H1 (cell line): Measurements from ENCODE around the gene DOCK9. TPM values are rescaled to one million over a fixed set of nuclear protein-coding genes. Genes with fewer than 3 reads are reported as not detected.

ENCODE experiments used
- CTCF ChIA-PET: fragments of 300-600 bp; sonication (Branson Sonifier 250); formaldehyde crosslinking; loops from one replicate; lab custom pipeline; 2021; ENCODE audit not compliant: partially characterized antibody; lab: Charles Lee
- POLR2A ChIA-PET: fragments of 300-600 bp; sonication (Branson Sonifier 250); formaldehyde crosslinking; loops from one replicate; lab custom pipeline; 2021; ENCODE audit warnings: inconsistent platforms; ENCODE audit not compliant: partially characterized antibody; lab: Charles Lee
- DNase-seq, 2 experiments: peaks; one replicate each; pipeline versions ENCODE4 v3.0.0 to v3.0.0-alpha.2; 2010 to 2022; ENCODE audit warnings: low spot score in 2 of 2, low read depth in 1 of 2, mixed read lengths in 1 of 2
- FAIRE-seq: peaks from 2 replicates; lab custom pipeline; 2011; peaks lifted over from hg19 to GRCh38; lab: Jason Lieb, UNC
- H2AFZ ChIP-seq: 2 replicates; pipeline ENCODE4 v1.8.1; 2012; ENCODE audit warnings: low read length, inconsistent platforms
- H2AK5ac ChIP-seq: 2 replicates; pipeline ENCODE4 v1.6.1; 2013; ENCODE audit warnings: low read depth, low read length
- H2BK120ac ChIP-seq: replicated peaks from 2 replicates; pipeline ENCODE3; 2013; ENCODE audit warnings: low read depth, low read length, inconsistent platforms
- H2BK12ac ChIP-seq: 2 replicates; pipeline ENCODE4 v1.6.1; 2013; ENCODE audit warnings: low read depth, low read length
- H2BK15ac ChIP-seq: 2 replicates; pipeline ENCODE4 v1.6.1; 2013; ENCODE audit warnings: low read length
- H2BK20ac ChIP-seq: 2 replicates; pipeline ENCODE4 v1.6.1; 2013; ENCODE audit warnings: low read length
- H2BK5ac ChIP-seq: 2 replicates; pipeline ENCODE4 v1.6.1; 2013; ENCODE audit warnings: low read depth, low read length
- H3K14ac ChIP-seq: 2 replicates; pipeline ENCODE4 v1.6.1; 2013; ENCODE audit warnings: inconsistent platforms; ENCODE audit not compliant: insufficient read length
- H3K18ac ChIP-seq: 2 replicates; pipeline ENCODE4 v1.6.1; 2013; ENCODE audit warnings: low read length; ENCODE audit errors: extremely low read depth
- H3K23ac ChIP-seq: 2 replicates; pipeline ENCODE4 v1.6.1; 2013; ENCODE audit warnings: inconsistent platforms; ENCODE audit not compliant: insufficient read length
- H3K23me2 ChIP-seq: 2 replicates; pipeline ENCODE4 v1.6.1; 2013; ENCODE audit warnings: low read depth, low read length
- H3K27ac ChIP-seq: 2 replicates; pipeline ENCODE4 v1.6.1; 2011; ENCODE audit warnings: low read depth, low read length, inconsistent platforms
- H3K27me3 ChIP-seq, 4 experiments: replicated peaks in 1 of 4; 1 replicate in 1 of 4; 2 replicates in 3 of 4; pipeline versions ENCODE4 v1.6.1 to v1.8.1; 2011 to 2013; ENCODE audit warnings: low read length in 3 of 4, mild to moderate bottlenecking in 3 of 4, inconsistent platforms in 2 of 4, mixed read lengths in 2 of 4, moderate library complexity in 1 of 4; ENCODE audit not compliant: control insufficient read depth in 3 of 4, insufficient read depth in 3 of 4; ENCODE audit errors: extremely low read depth in 1 of 4
- H3K36me3 ChIP-seq, 4 experiments: 2 replicates each; pipeline versions ENCODE4 v1.6.1 to v1.8.1; 2011 to 2013; ENCODE audit warnings: mild to moderate bottlenecking in 4 of 4, low read length in 3 of 4, moderate library complexity in 2 of 4, control low read depth in 1 of 4, inconsistent platforms in 1 of 4; ENCODE audit not compliant: insufficient read depth in 4 of 4, control insufficient read depth in 2 of 4
- H3K4ac ChIP-seq: replicated peaks from 2 replicates; pipeline ENCODE3; 2013; ENCODE audit warnings: low read length, low read depth, mixed read lengths, inconsistent platforms; ENCODE audit not compliant: insufficient read length
- H3K4me1 ChIP-seq, 4 experiments: replicated peaks in 1 of 4; 1 replicate in 1 of 4; 2 replicates in 3 of 4; pipeline versions ENCODE4 v1.6.1 to v1.8.1; 2011 to 2013; ENCODE audit warnings: low read length in 3 of 4, inconsistent platforms in 2 of 4, mixed read lengths in 1 of 4; ENCODE audit not compliant: insufficient read depth in 4 of 4, control insufficient read depth in 3 of 4
- H3K4me2 ChIP-seq, 2 experiments: 2 replicates each; pipeline versions ENCODE4 v1.6.1 to v1.8.1; 2011 to 2013; ENCODE audit warnings: low read depth in 2 of 2, low read length in 2 of 2, control low read depth in 1 of 2, inconsistent platforms in 1 of 2, mild to moderate bottlenecking in 1 of 2; ENCODE audit not compliant: insufficient read depth in 1 of 2
- H3K4me3 ChIP-seq, 4 experiments: fragments of 200-600, 300-600 bp in 1 of 4; sonication (generic), shearing (Covaris generic), sonication (Bioruptor Twin) in 1 of 4; 2 replicates each; pipeline versions ENCODE4 v1.5.1 to v1.8.1; 2011 to 2016; ENCODE audit warnings: low read length in 4 of 4, low read depth in 3 of 4, control low read depth in 2 of 4, inconsistent platforms in 2 of 4, mild to moderate bottlenecking in 2 of 4, mixed read lengths in 1 of 4, moderate library complexity in 1 of 4; ENCODE audit not compliant: insufficient read depth in 2 of 4; ENCODE audit errors: extremely low read depth in 1 of 4
- H3K56ac ChIP-seq: replicated peaks from 2 replicates; pipeline ENCODE3; 2013; ENCODE audit warnings: low read depth, mild to moderate bottlenecking, mixed read lengths, low read length, inconsistent platforms; ENCODE audit not compliant: insufficient read length
- H3K79me1 ChIP-seq: 2 replicates; pipeline ENCODE4 v1.6.1; 2013; ENCODE audit warnings: low read depth, low read length, control low read depth
- H3K79me2 ChIP-seq, 2 experiments: 2 replicates each; pipeline versions ENCODE4 v1.6.1 to v1.8.1; 2012 to 2013; ENCODE audit warnings: low read length in 2 of 2, mild to moderate bottlenecking in 2 of 2, inconsistent platforms in 1 of 2; ENCODE audit not compliant: insufficient read depth in 2 of 2, control insufficient read depth in 1 of 2
- H3K9ac ChIP-seq, 4 experiments: replicated peaks in 1 of 4; 1 replicate in 1 of 4; 2 replicates in 3 of 4; pipeline versions ENCODE4 v1.6.1 to v1.8.1; 2011 to 2013; ENCODE audit warnings: low read depth in 3 of 4, low read length in 3 of 4, control low read depth in 2 of 4, mild to moderate bottlenecking in 2 of 4, moderate library complexity in 2 of 4, inconsistent platforms in 1 of 4; ENCODE audit errors: extremely low read depth in 1 of 4
- H3K9me3 ChIP-seq, 2 experiments: 2 replicates each; pipeline versions ENCODE4 v1.6.1 to v1.8.1; 2012 to 2013; ENCODE audit warnings: mild to moderate bottlenecking in 2 of 2, moderate library complexity in 2 of 2, control low read depth in 1 of 2, inconsistent platforms in 1 of 2, low read depth in 1 of 2, low read length in 1 of 2, mixed read lengths in 1 of 2; ENCODE audit not compliant: insufficient read depth in 2 of 2
- H4K20me1 ChIP-seq, 2 experiments: replicated peaks in 1 of 2; 2 replicates each; pipeline versions ENCODE3 to v1.8.1; 2011 to 2013; ENCODE audit warnings: inconsistent platforms in 2 of 2, low read length in 2 of 2, mild to moderate bottlenecking in 1 of 2; ENCODE audit not compliant: insufficient read depth in 2 of 2, control insufficient read depth in 1 of 2
- H4K5ac ChIP-seq: 2 replicates; pipeline ENCODE4 v1.6.1; 2013; ENCODE audit warnings: low read length, low read depth, mixed read lengths, inconsistent platforms; ENCODE audit not compliant: insufficient read length
- H4K8ac ChIP-seq: 2 replicates; pipeline ENCODE4 v1.8.0; 2013; ENCODE audit warnings: mild to moderate bottlenecking, moderate library complexity, low read length, inconsistent platforms; ENCODE audit not compliant: insufficient read depth; ENCODE audit errors: extremely low read depth
- H4K91ac ChIP-seq: replicated peaks from 2 replicates; pipeline ENCODE3; 2013; ENCODE audit warnings: low read length, mixed read lengths, inconsistent platforms; ENCODE audit not compliant: insufficient read length
- EGR1 ChIP-seq: IDR thresholded peaks from 2 replicates; pipeline ENCODE4 v1.6.1; 2011; ENCODE audit warnings: low read depth, low read length, borderline replicate concordance
- EP300 ChIP-seq, 2 experiments: IDR thresholded peaks; 1 replicate in 1 of 2; 2 replicates in 1 of 2; pipeline ENCODE4 v1.6.1; 2011 to 2012; ENCODE audit warnings: low read depth in 2 of 2, low read length in 2 of 2, mild to moderate bottlenecking in 2 of 2, borderline replicate concordance in 1 of 2, inconsistent platforms in 1 of 2, moderate library complexity in 1 of 2
- FOSL1 ChIP-seq: IDR thresholded peaks from 2 replicates; pipeline ENCODE4 v1.6.1; 2011; ENCODE audit warnings: mild to moderate bottlenecking, low read depth, low read length, moderate library complexity; ENCODE audit not compliant: insufficient read depth
- HDAC2 ChIP-seq, 2 experiments: fragments of 300-600 bp in 1 of 2; sonication (generic) in 1 of 2; IDR thresholded peaks; 2 replicates each; pipeline ENCODE4 v1.6.1; 2011 to 2012; ENCODE audit warnings: low read depth in 2 of 2, low read length in 2 of 2, mild to moderate bottlenecking in 2 of 2, moderate library complexity in 2 of 2, borderline replicate concordance in 1 of 2, inconsistent platforms in 1 of 2
- HDAC6 ChIP-seq: IDR thresholded peaks from one replicate; pipeline ENCODE4 v1.7.1; 2012; ENCODE audit warnings: low read depth, mild to moderate bottlenecking, inconsistent platforms, low read length, moderate library complexity
- NANOG ChIP-seq: IDR thresholded peaks from 2 replicates; pipeline ENCODE4 v1.6.1; 2011; ENCODE audit warnings: low read length, low read depth, mild to moderate bottlenecking, inconsistent platforms; ENCODE audit not compliant: insufficient read depth, poor library complexity, severe bottlenecking
- SP2 ChIP-seq: IDR thresholded peaks from 2 replicates; pipeline ENCODE4 v1.6.1; 2012; ENCODE audit warnings: mild to moderate bottlenecking, low read length, inconsistent platforms
- TEAD4 ChIP-seq: IDR thresholded peaks from 2 replicates; pipeline ENCODE4 v1.6.1; 2012; ENCODE audit warnings: low read depth, low read length, inconsistent platforms, mixed read lengths
- ZNF274 ChIP-seq: IDR thresholded peaks from 2 replicates; pipeline ENCODE4 v1.7.0; 2012; ENCODE audit warnings: low read length, borderline replicate concordance; ENCODE audit errors: extremely low read depth
- WGBS, 2 experiments: shearing (Covaris generic) in 1 of 2; methylation state at CpG; one replicate each; pipeline versions ENCODE4 v1.1.6 to v1.1.7; 2013 to 2015; ENCODE audit warnings: low lambda C conversion rate in 2 of 2, mixed read lengths in 2 of 2, inconsistent platforms in 1 of 2, low coverage in 1 of 2, missing lambda C conversion rate in 1 of 2; ENCODE audit not compliant: insufficient replicate concordance in 2 of 2, insufficient coverage in 1 of 2, insufficient read length in 1 of 2; ENCODE audit errors: extremely low coverage in 1 of 2, missing lambda C conversion rate in 1 of 2; 5-methylcytosine and 5-hydroxymethylcytosine counted together
- polyA plus RNA-seq, 7 experiments: library from polyadenylated mRNA; depleted of rRNA in 3 of 7; stranded (reverse) in 5 of 7; unstranded in 2 of 7; fragments of >200 nt in 5 of 7; fragments of 200-250 nt in 2 of 7; gene quantifications; 1 replicate in 5 of 7; 2 replicates in 1 of 7; 4 replicates in 1 of 7; pipeline versions ENCODE4 v1.2.1 to v1.2.3, GENCODE V29; 2011 to 2013; ENCODE audit warnings: missing spikeins in 2 of 7, mixed read lengths in 2 of 7
- total RNA-seq: library from RNA; stranded (reverse); fragmentation: NEBNext Ultra II Directional; extraction: Animal tissue kit (Norgen Biotek cat#: 25700); gene quantifications from 2 replicates; pipeline ENCODE4 v1.2.1, GENCODE V29; 2021
- TF ChIP-seq, protein P1 (sequence below): IDR thresholded peaks from 2 replicates; pipeline ENCODE4 v1.6.1; 2012; ENCODE audit warnings: low read length, inconsistent platforms

DOCK9 gene
- total and polyA plus RNA-seq, 2 of the 8 experiments (the other 6 are each of a cell fraction or from before 2014, with no cell fraction given): 21.6 to 31.5 TPM

DNA sequence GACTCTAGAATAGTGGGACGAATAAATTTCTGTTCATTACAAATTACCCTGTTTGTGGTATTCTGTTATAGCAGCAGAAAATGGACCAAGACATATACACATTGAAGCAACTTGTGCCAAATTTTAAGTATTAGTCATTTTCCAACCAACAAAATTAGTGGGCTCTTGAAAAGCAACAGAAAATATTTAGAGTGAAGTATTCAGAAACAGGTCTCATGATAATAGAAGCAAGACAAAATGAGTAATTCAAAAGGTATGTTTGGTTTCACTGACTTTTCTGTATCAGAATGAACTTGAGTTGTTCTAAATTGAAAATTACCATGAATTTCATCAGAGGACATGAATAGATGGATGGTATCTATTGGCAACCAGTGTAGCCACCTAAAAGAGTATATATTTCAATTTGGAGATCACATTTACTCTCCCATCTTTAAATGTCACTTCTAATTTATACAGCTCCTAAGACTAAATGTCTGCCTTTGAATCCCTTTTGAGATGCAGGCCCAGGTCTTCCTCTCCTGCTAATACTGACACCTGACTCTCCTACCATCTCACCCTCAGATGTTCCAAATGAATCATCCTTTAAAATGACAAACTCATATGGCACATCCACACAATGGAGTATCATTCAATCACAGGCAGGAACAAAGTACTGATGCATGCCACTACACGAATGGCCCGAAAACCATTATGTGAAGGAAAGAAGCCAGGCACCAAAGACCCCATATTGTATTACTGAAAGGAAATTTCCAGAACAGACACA lies 40.7 kb upstream of the DOCK9 start:
- 88% methylated on average over 3 of the region's 3 CpGs; no CpG with 5 or more reads in 1 of the 2 experiments for WGBS, 2 experiments
- no peak for DNase-seq
- no peaks in the 10 kb centered on the region for H3K79me2 ChIP-seq
- H3K23ac ChIP-seq: no peak overlapping the region
- no peak overlapping the region for H2BK15ac ChIP-seq
- H2AFZ ChIP-seq: no peak overlapping the region
- POLR2A ChIA-PET: no interaction called here
- no peaks in the 10 kb centered on the region for H3K36me3 ChIP-seq
- no peak overlapping the region for H4K91ac ChIP-seq
- no peaks in the 10 kb centered on the region for H3K23me2 ChIP-seq
- H3K4me2 ChIP-seq: no peak overlapping the region
- H4K5ac ChIP-seq: no peak overlapping the region
- peaks cover 0 to 3% (median 1%) of the 10 kb centered on the region in 4 experiments; a peak in 3 of 7 replicates for H3K4me1 ChIP-seq
- no peak overlapping the region for H2BK120ac ChIP-seq
- H2BK5ac ChIP-seq: no peak overlapping the region
- CTCF ChIA-PET: interaction anchor here (1.3 to 2.9 kb wide), 3 partner anchors 10 to 15 kb away, joined by 3 to 13 read pairs (median 4); no protein-coding TSS in a partner anchor
- no peak overlapping the region for H2BK12ac ChIP-seq
- no peak overlapping the region for H3K14ac ChIP-seq
- no peak overlapping the region for H4K8ac ChIP-seq
- no peak overlapping the region for H2AK5ac ChIP-seq
- H3K27ac ChIP-seq: no peak overlapping the region
- no peak for FAIRE-seq
- no peaks in the 10 kb centered on the region for H3K79me1 ChIP-seq
- no peak overlapping the region for H3K9ac ChIP-seq
- H3K9me3 ChIP-seq: no peaks in the 10 kb centered on the region
- no peak overlapping the region for H2BK20ac ChIP-seq
- H3K27me3 ChIP-seq: no peaks in the 10 kb centered on the region
- no peak overlapping the region for H3K4me3 ChIP-seq
- no peaks in the 10 kb centered on the region for H4K20me1 ChIP-seq
- H3K4ac ChIP-seq: no peak overlapping the region
- H3K56ac ChIP-seq: no peak overlapping the region
- H3K18ac ChIP-seq: no peak overlapping the region
- no peak for TF ChIP-seq HDAC2 (IDR thresholded peaks at IDR 0.05; ENCODE audit: borderline replicate concordance in 1 of 2, low read depth in 2 of 2, low read length in 2 of 2)
- TF ChIP-seq TEAD4: no peak
- TF ChIP-seq HDAC6: no peak
- no peak for TF ChIP-seq FOSL1
- TF ChIP-seq SP2: no peak
- TF ChIP-seq, protein P1, sequence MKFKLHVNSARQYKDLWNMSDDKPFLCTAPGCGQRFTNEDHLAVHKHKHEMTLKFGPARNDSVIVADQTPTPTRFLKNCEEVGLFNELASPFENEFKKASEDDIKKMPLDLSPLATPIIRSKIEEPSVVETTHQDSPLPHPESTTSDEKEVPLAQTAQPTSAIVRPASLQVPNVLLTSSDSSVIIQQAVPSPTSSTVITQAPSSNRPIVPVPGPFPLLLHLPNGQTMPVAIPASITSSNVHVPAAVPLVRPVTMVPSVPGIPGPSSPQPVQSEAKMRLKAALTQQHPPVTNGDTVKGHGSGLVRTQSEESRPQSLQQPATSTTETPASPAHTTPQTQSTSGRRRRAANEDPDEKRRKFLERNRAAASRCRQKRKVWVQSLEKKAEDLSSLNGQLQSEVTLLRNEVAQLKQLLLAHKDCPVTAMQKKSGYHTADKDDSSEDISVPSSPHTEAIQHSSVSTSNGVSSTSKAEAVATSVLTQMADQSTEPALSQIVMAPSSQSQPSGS: no peak
- no peak for TF ChIP-seq EGR1
- TF ChIP-seq EP300 (IDR thresholded peaks at IDR 0.05; ENCODE audit: borderline replicate concordance in 1 of 2, low read depth in 2 of 2, low read length in 2 of 2): no peak
- TF ChIP-seq NANOG: no peak
- no peak for TF ChIP-seq ZNF274
